ENCODE results near the gene C16orf54. TPM values are rescaled to one million over a fixed set of nuclear protein-coding genes. Genes with fewer than 3 reads are reported as not detected.
"Not testable (repeated sequence)": the region's sequence is repeated elsewhere in the genome, so short reads cannot be mapped to it uniquely, and the experiment has no call there.

Gene C16orf54
- total RNA-seq, 1 donor from 2014 or later = not detected

DNA sequence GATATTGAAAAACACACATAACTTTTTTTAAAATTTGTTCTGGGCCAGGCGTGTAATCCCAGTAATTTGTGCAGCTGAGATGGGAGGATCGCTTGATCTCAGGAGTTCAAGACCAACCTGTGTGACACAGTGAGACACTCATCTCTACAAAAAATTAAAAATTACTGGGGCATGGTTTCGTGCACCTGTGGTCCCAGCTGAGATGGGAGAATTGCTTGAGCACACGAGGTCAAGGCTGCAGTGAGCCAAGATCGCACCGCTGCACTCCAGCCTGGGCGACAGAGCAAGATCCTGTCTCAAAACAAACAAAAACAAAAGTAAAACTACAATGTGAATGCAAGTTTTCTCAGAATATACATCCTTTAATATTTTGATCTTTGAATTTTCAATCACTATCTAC lies 15.1 kb downstream of the C16orf54 start:
- no peak for DNase-seq (ENCODE audit: low read depth, low spot score)
- Mint-ChIP-seq H3K27ac (ENCODE audit: unreplicated experiment) (no peak overlapping the region), H3K4me3 (no peak overlapping the region), H3K36me3 (ENCODE audit: low read depth) (no peaks in the 10 kb centered on the region), H3K4me1 (peaks cover 4% of the 10 kb centered on the region), H3K9me3 (no peaks in the 10 kb centered on the region), H3K27me3 (ENCODE audit: low read depth) (peaks cover 2% of the 10 kb centered on the region)
- TF ChIP-seq, protein P1, sequence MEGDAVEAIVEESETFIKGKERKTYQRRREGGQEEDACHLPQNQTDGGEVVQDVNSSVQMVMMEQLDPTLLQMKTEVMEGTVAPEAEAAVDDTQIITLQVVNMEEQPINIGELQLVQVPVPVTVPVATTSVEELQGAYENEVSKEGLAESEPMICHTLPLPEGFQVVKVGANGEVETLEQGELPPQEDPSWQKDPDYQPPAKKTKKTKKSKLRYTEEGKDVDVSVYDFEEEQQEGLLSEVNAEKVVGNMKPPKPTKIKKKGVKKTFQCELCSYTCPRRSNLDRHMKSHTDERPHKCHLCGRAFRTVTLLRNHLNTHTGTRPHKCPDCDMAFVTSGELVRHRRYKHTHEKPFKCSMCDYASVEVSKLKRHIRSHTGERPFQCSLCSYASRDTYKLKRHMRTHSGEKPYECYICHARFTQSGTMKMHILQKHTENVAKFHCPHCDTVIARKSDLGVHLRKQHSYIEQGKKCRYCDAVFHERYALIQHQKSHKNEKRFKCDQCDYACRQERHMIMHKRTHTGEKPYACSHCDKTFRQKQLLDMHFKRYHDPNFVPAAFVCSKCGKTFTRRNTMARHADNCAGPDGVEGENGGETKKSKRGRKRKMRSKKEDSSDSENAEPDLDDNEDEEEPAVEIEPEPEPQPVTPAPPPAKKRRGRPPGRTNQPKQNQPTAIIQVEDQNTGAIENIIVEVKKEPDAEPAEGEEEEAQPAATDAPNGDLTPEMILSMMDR (conservative IDR thresholded peaks at IDR 0.05) = no peak

DNA sequence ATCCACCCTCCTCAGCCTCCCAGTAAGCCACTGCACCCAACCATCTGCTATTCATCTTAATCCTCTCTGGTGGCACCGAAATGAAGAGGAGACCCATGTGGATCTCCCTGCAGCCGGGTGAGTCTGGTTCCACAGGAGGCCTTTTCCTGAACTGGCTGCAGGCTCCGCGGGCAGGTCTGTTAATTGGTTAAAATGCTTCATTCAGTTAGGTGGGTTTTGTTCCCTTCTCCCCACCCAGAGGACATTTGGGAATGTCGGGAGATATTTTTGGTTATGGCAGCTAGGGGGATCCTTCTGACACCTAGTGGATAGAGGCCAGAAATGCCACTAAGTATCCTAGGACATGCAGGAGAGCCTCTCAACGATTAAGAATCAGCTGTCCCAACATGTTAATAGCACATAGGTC lies 16.7 kb downstream of the C16orf54 start:
- DNase-seq (ENCODE audit: low read depth, low spot score) = no peak
- H3K4me1 Mint-ChIP-seq = peaks cover 4% of the 10 kb centered on the region
- H3K9me3 Mint-ChIP-seq = no peaks in the 10 kb centered on the region
- H3K36me3 Mint-ChIP-seq (ENCODE audit: low read depth) = no peaks in the 10 kb centered on the region
- no peak overlapping the region for H3K4me3 Mint-ChIP-seq
- H3K27me3 Mint-ChIP-seq (ENCODE audit: low read depth) = peaks cover 2% of the 10 kb centered on the region
- TF ChIP-seq, protein P1 (conservative IDR thresholded peaks at IDR 0.05) = peak; percentile 67
- H3K27ac Mint-ChIP-seq (ENCODE audit: unreplicated experiment) = no peak overlapping the region

DNA sequence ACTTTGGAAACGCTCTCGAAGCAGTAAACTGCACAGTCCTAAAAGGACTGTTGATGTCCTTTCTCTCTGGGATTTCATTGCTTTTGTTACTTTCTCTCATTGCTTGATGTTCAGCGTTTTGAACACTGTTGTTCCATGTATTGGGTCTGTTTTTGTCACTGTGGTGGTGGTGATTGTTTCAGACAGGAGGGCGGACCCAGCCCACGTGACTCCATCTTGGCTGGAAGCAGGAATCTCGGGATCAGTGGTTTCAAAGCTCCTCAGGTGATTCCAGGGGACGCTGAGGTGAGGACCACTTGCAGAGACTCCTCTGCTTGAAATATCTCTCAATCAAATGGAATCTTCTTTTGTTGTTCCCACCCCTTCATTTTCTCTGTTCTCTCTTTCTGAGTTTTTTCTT lies 18.3 kb downstream of the C16orf54 start:
- Mint-ChIP-seq H3K27me3 (ENCODE audit: low read depth) (peaks cover 2% of the 10 kb centered on the region), H3K36me3 (ENCODE audit: low read depth) (no peaks in the 10 kb centered on the region), H3K9me3 (no peaks in the 10 kb centered on the region), H3K4me3 (no peak overlapping the region), H3K27ac (ENCODE audit: unreplicated experiment) (no peak overlapping the region), H3K4me1 (peaks cover 4% of the 10 kb centered on the region)
- TF ChIP-seq, protein P1 (conservative IDR thresholded peaks at IDR 0.05) = no peak
- DNase-seq (ENCODE audit: low read depth, low spot score) = no peak

DNA sequence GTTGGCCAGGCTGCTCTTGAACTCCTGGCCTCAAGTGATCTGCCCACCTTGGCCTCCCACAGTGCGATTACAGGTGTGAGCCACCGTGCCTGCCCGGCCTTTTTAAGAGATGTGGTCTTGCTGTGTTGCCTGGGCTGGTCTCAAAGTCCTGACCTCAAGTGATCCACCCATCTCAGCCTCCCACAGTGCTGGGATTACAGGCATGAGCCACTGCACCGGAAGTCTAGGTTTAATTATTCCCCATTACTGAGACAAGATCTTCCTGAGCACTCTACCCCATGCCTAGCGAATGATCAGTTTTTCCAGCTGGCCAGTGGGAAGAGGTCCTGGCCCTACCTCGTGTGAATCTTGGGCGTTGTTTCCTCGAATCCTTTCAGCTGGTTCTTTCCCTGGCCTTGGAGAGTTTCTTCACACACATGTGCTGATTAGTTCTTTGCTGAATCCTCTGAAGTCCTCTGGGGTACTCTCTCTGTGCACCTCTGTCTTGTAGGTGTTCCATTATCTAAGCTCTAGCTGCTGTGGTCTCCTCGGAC lies 18.9 kb downstream of the C16orf54 start:
- Mint-ChIP-seq H3K4me1 (peaks cover 4% of the 10 kb centered on the region), H3K9me3 (no peaks in the 10 kb centered on the region), H3K27me3 (ENCODE audit: low read depth) (peaks cover 2% of the 10 kb centered on the region), H3K4me3 (no peak overlapping the region), H3K36me3 (ENCODE audit: low read depth) (no peaks in the 10 kb centered on the region), H3K27ac (ENCODE audit: unreplicated experiment) (no peak overlapping the region)
- TF ChIP-seq, protein P1 (conservative IDR thresholded peaks at IDR 0.05) = no peak
- DNase-seq (ENCODE audit: low read depth, low spot score) = no peak

DNA sequence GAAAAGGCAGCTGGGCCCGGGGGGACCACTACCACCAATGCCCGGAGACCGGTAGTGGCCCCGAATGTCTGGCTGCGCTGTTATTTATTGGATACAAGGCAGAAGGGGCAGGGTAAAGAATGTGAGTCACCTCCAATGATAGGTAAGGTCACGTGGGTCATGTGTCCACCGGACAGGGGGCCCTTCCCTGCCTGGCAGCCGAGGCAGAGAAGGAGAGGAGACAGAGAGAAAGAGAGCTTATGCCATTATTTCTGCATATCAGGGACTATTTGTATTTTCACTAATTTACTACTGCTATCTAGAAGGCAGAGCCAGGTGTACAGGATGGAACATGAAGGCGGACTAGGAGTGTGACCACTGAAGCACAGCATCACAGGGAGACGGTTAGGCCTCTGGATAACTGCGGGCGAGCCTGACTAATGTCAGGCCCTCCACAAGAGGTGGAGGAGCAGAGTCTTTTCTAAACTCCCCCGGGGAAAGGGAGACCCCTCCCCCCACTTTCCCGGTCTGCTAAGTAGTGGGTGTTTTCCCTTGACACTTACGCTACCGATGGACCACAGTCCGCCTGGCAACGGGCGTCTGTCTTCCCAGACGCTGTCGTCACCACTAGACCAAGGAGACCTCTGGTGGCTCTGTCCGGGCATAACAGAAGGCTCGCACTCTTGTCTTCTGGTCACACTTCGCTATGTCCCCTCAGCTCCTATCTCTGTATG lies 24.5 kb downstream of the C16orf54 start:
- not testable (repeated sequence) for H3K4me3 Mint-ChIP-seq; H3K9me3 Mint-ChIP-seq; H3K27me3 Mint-ChIP-seq (ENCODE audit: low read depth); H3K36me3 Mint-ChIP-seq (ENCODE audit: low read depth)
- DNase-seq (ENCODE audit: low read depth, low spot score) = peak; percentile 60
- Mint-ChIP-seq H3K4me1 (peaks cover 11% of the 10 kb centered on the region), H3K27ac (ENCODE audit: unreplicated experiment) (peak overlapping the region; percentile 62)
- TF ChIP-seq, protein P1 (conservative IDR thresholded peaks at IDR 0.05) = peak; percentile 66

Data from neural crest cell (in vitro differentiated cells).